Activated CD4-positive, alpha-beta T cell treated with anti-CD3 and anti-CD28 coated beads for 36 hours (primary cell): ENCODE measurements around the gene TAS2R46. TPM values are rescaled to one million over a fixed set of nuclear protein-coding genes. Genes with fewer than 3 reads are reported as not detected.
"Not testable (repeated sequence)": the region's sequence is repeated elsewhere in the genome, so short reads cannot be mapped to it uniquely, and the experiment has no call there.

Experiments used
- ATAC-seq: fragments of 200-7000 bp; cut with Tn5 transposase; one replicate; pipeline ENCODE4 v1.10.0; 2021; ENCODE audit warnings: mild to moderate bottlenecking, moderate library complexity
- CTCF ChIA-PET: fragments of 350-600 bp; sonication (Branson Sonifier 250); formaldehyde crosslinking; loops from one replicate; lab custom pipeline; 2021; ENCODE audit warnings: antibody characterized with exemption; lab: Charles Lee
- POLR2A ChIA-PET: fragments of 350-600 bp; sonication (Branson Sonifier 250); formaldehyde crosslinking; loops from one replicate; lab custom pipeline; 2021; ENCODE audit warnings: antibody characterized with exemption, inconsistent platforms; lab: Charles Lee
- DNase-seq: peaks from one replicate; pipeline ENCODE4 v3.0.0-alpha.2; 2020
- H3K27ac Mint-ChIP-seq: one replicate; pipeline ENCODE4 v1.8.0; 2021; ENCODE audit warnings: mixed read lengths
- H3K27me3 Mint-ChIP-seq: one replicate; pipeline ENCODE4 v1.8.0; 2021; ENCODE audit warnings: mixed read lengths
- H3K36me3 Mint-ChIP-seq: one replicate; pipeline ENCODE4 v1.8.0; 2021; ENCODE audit warnings: low read depth, mixed read lengths
- H3K4me1 Mint-ChIP-seq: one replicate; pipeline ENCODE4 v1.8.0; 2021; ENCODE audit warnings: mixed read lengths
- H3K4me3 Mint-ChIP-seq: one replicate; pipeline ENCODE4 v1.8.0; 2021; ENCODE audit warnings: mild to moderate bottlenecking, moderate library complexity, mixed read lengths
- H3K9me3 Mint-ChIP-seq: one replicate; pipeline ENCODE4 v1.8.0; 2021; ENCODE audit warnings: low read depth, mixed read lengths
- intact Hi-C, 2 experiments: fragments of 100-400 bp; cut with DNase I in 1 of 2; cut with micrococcal nuclease in 1 of 2; formaldehyde crosslinking; loops; one replicate each; pipeline versions ENCODE4 v1.14.2 to v1.15.1; 2022 to 2024; cut with DNase I, micrococcal nuclease
- total RNA-seq, 2 experiments: library from RNA; stranded (reverse); gene quantifications; one replicate each; pipeline ENCODE4 v1.2.3, GENCODE V29; 2021

The TAS2R46 gene
- total RNA-seq, 2 experiments from 2014 or later = 0.46 TPM; not detected in 1

GRCh38 chr12:11075642-11076041 lies 13.5 kb upstream of the TAS2R46 start:
- peaks cover 3% of the 10 kb centered on the region for H3K9me3 Mint-ChIP-seq
- peaks cover 46% of the 10 kb centered on the region for H3K4me1 Mint-ChIP-seq
- POLR2A ChIA-PET = no interaction called here
- intact Hi-C loops = no loop called here
- no peak for ATAC-seq
- H3K27ac Mint-ChIP-seq = no peak overlapping the region
- no peak overlapping the region for H3K4me3 Mint-ChIP-seq
- peaks cover 24% of the 10 kb centered on the region for H3K36me3 Mint-ChIP-seq
- no peaks in the 10 kb centered on the region for H3K27me3 Mint-ChIP-seq
- CTCF ChIA-PET = no interaction called here
- DNase-seq = no peak

GRCh38 chr12:11071414-11071813 lies 9.3 kb upstream of the TAS2R46 start:
- intact Hi-C loops = no loop called here
- DNase-seq (no peak), ATAC-seq (no peak)
- ChIA-PET POLR2A (no interaction called here), CTCF (no interaction called here)
- H3K27me3 Mint-ChIP-seq = no peaks in the 10 kb centered on the region
- peaks cover 22% of the 10 kb centered on the region for H3K36me3 Mint-ChIP-seq
- no peak overlapping the region for H3K27ac Mint-ChIP-seq
- H3K4me3 Mint-ChIP-seq = no peak overlapping the region
- peaks cover 25% of the 10 kb centered on the region for H3K4me1 Mint-ChIP-seq
- no peaks in the 10 kb centered on the region for H3K9me3 Mint-ChIP-seq

GRCh38 chr12:11070999-11071398 lies 8.9 kb upstream of the TAS2R46 start:
- H3K27me3 Mint-ChIP-seq = no peaks in the 10 kb centered on the region
- no peak for ATAC-seq
- CTCF ChIA-PET = no interaction called here

GRCh38 chr12:11069854-11070365 lies 7.8 kb upstream of the TAS2R46 start:
- Mint-ChIP-seq H3K4me3 (no peak overlapping the region), H3K36me3 (peaks cover 25% of the 10 kb centered on the region), H3K4me1 (peaks cover 16% of the 10 kb centered on the region), H3K9me3 (no peaks in the 10 kb centered on the region), H3K27me3 (no peaks in the 10 kb centered on the region), H3K27ac (no peak overlapping the region)
- intact Hi-C loops = no loop called here
- DNase-seq = no peak
- CTCF ChIA-PET = interaction anchor here (1.0 kb wide), 1 partner anchor 10 kb away, joined by 4 read pairs; no protein-coding TSS in a partner anchor
- no peak for ATAC-seq
- POLR2A ChIA-PET = no interaction called here

More at GRCh38 chr12:11070999-11071398, 8.9 kb upstream of the TAS2R46 start:
- intact Hi-C loops = no loop called here
- peaks cover 20% of the 10 kb centered on the region for H3K36me3 Mint-ChIP-seq
- no peak for DNase-seq
- no peaks in the 10 kb centered on the region for H3K9me3 Mint-ChIP-seq
- POLR2A ChIA-PET = no interaction called here
- H3K4me1 Mint-ChIP-seq = peaks cover 23% of the 10 kb centered on the region
- H3K4me3 Mint-ChIP-seq = no peak overlapping the region
- H3K27ac Mint-ChIP-seq = no peak overlapping the region

DNA sequence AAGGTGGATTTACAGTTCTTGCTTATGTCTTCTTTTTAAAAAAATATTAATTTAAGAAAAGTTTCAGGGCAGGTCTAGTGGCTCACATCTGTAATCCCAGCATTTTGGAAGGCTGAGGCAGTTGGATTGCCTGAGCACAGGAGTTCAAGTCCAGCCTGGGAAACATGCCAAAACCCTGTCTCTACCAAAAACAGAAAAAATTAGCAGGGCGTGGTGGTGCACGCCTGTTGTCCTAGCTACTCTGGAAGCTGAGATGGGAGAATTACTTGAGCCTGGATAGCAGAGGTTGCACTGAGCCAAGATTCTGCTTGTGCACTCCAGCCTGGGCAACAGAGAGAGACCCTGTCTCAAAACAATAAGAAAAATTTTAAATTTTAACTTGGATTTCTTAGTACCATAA lies 5.4 kb upstream of the TAS2R46 start:
- H3K27me3 Mint-ChIP-seq = no peaks in the 10 kb centered on the region
- ATAC-seq = no peak
- H3K4me3 Mint-ChIP-seq = no peak overlapping the region
- DNase-seq = no peak
- H3K36me3 Mint-ChIP-seq = peaks cover 20% of the 10 kb centered on the region
- ChIA-PET POLR2A (no interaction called here), CTCF (no interaction called here)
- H3K9me3 Mint-ChIP-seq = no peaks in the 10 kb centered on the region
- intact Hi-C loops = no loop called here
- peaks cover 14% of the 10 kb centered on the region for H3K4me1 Mint-ChIP-seq
- no peak overlapping the region for H3K27ac Mint-ChIP-seq

DNA sequence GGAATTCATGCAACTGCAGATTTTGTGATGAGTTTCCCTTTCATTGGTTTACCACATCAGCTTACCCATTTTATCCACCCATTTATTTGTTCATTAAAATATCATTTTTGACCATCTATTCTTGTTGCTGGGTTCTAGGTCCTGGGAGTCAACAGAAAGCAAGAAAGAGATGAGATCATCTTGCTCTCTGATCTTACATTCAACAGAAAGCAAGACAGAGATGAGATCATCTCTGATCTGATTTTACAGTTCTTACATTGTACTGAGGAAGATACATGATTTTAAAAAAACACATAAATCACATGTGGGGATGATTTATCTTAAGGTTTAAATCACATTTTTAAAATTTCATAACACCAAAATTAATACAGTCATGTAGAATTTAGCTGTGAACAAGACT lies 2.3 kb downstream of the TAS2R46 start:
- no peak for DNase-seq
- ChIA-PET CTCF (interaction anchor here (1.0 kb wide), 1 partner anchor 10 kb away, joined by 4 read pairs; no protein-coding TSS in a partner anchor), POLR2A (no interaction called here)
- intact Hi-C loops = no loop called here
- peaks cover 16% of the 10 kb centered on the region for H3K4me1 Mint-ChIP-seq
- peak; percentile 70 for ATAC-seq
- no peak overlapping the region for H3K27ac Mint-ChIP-seq
- no peaks in the 10 kb centered on the region for H3K9me3 Mint-ChIP-seq
- H3K27me3 Mint-ChIP-seq = no peaks in the 10 kb centered on the region
- no peak overlapping the region for H3K4me3 Mint-ChIP-seq
- H3K36me3 Mint-ChIP-seq = peaks cover 15% of the 10 kb centered on the region

DNA sequence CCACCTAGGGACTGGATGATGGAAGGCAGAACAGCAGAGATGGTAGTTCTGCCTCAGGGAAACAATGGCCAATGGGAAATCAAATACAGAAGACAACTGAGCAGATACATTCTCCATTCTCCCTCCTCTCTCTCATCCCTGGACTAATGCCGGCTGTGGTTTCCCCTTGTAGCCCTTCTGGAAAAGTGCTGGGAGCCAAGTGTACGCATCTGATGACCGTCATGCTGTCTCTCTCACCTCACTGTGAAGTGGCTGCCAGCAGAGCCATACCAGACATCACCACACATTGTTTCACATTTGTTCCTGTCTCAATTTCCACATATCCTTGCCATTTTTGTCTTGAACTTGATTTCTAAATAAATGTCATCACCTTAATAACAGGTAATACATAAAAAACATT lies 3.1 kb downstream of the TAS2R46 start:
- H3K36me3 Mint-ChIP-seq = peaks cover 12% of the 10 kb centered on the region
- ATAC-seq = no peak
- DNase-seq = no peak
- no peaks in the 10 kb centered on the region for H3K27me3 Mint-ChIP-seq
- H3K27ac Mint-ChIP-seq = no peak overlapping the region
- no peak overlapping the region for H3K4me3 Mint-ChIP-seq
- no peaks in the 10 kb centered on the region for H3K9me3 Mint-ChIP-seq
- ChIA-PET POLR2A (no interaction called here), CTCF (no interaction called here)
- H3K4me1 Mint-ChIP-seq = peaks cover 14% of the 10 kb centered on the region
- intact Hi-C loops = no loop called here

DNA sequence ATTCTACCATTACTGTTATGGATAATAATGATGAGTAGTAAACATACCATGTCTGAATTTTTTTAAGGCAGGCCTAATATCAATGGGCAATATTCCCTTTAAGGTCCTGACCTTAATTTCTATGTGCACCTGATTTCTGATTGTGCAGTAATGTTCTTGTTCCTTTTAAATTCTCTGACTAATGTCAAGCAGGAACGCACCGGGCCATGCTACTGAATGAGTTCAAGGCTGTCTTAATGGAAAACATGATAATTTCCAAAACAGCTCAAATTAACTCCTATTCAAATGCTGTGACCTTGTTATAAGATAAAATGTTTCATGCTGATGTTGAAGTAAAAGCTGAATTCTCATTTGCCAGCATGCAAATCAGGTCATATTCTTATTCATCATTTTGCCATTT lies 6.8 kb downstream of the TAS2R46 start:
- peaks cover 29% of the 10 kb centered on the region for H3K36me3 Mint-ChIP-seq
- no peak overlapping the region for H3K4me3 Mint-ChIP-seq
- no peak overlapping the region for H3K27ac Mint-ChIP-seq
- H3K4me1 Mint-ChIP-seq = peaks cover 4% of the 10 kb centered on the region
- POLR2A ChIA-PET = no interaction called here
- DNase-seq = no peak
- ATAC-seq = no peak
- peaks cover 14% of the 10 kb centered on the region for H3K9me3 Mint-ChIP-seq
- CTCF ChIA-PET = no interaction called here
- intact Hi-C loops = no loop called here
- H3K27me3 Mint-ChIP-seq = no peaks in the 10 kb centered on the region

GRCh38 chr12:11049806-11050531 lies 12.1 kb downstream of the TAS2R46 start:
- Mint-ChIP-seq H3K36me3 (peaks cover 45% of the 10 kb centered on the region), H3K9me3 (peaks cover 14% of the 10 kb centered on the region)
- DNase-seq, H3K27me3 Mint-ChIP-seq, POLR2A ChIA-PET, H3K4me3 Mint-ChIP-seq, H3K27ac Mint-ChIP-seq, CTCF ChIA-PET, intact Hi-C loops, H3K4me1 Mint-ChIP-seq, ATAC-seq: not testable (repeated sequence)

DNA sequence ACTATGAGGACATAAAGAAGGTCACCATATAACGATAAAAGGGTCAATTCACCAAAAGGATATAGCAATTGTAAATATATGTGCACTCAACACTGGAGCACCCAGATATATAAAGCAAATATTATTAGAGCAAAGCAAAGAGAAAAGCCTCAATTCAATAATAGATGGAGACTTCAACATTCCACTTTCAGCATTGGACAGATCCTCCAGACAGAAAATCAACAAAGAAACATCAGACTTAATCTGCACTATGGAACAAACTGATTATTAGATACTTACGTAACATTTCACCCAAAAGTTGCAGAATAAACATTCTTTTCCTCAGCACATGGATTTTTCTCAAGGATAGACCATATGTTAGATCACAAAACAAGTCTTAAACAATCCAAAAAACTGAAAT lies 20.7 kb downstream of the TAS2R46 start:
- H3K27me3 Mint-ChIP-seq, POLR2A ChIA-PET, ATAC-seq, intact Hi-C loops, H3K9me3 Mint-ChIP-seq, H3K4me3 Mint-ChIP-seq, DNase-seq, CTCF ChIA-PET, H3K4me1 Mint-ChIP-seq, H3K27ac Mint-ChIP-seq: not testable (repeated sequence)
- peaks cover 42% of the 10 kb centered on the region for H3K36me3 Mint-ChIP-seq

DNA sequence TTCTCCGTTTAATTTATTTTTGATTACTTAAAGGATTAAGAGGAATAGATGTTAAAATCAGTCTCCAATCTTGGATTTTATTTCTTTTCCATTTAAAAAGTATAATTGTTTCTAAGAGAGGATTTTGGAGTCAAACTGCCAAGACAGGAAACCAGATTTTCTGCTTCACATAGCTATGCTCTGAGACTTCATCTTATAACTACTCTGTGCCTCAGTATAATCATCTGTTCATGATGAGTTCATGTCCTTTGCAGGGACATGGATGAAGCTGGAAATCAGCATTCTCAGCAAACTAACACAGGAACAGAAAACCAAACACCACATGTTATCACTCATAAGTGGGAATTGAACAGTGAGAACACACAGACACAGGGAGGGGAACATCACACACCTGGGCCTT lies 21.9 kb downstream of the TAS2R46 start:
- DNase-seq = no peak
- ChIA-PET POLR2A (no interaction called here), CTCF (interaction anchor here (0.7 kb wide), 1 partner anchor 365 kb away, joined by 3 read pairs; no protein-coding TSS in a partner anchor)
- ATAC-seq = no peak
- Mint-ChIP-seq H3K27ac (no peak overlapping the region), H3K9me3 (no peaks in the 10 kb centered on the region), H3K4me3 (no peak overlapping the region), H3K27me3 (no peaks in the 10 kb centered on the region), H3K4me1 (peaks cover 1% of the 10 kb centered on the region), H3K36me3 (peaks cover 42% of the 10 kb centered on the region)
- intact Hi-C loops = no loop called here

- no peak for ATAC-seq
- Mint-ChIP-seq H3K36me3 (peaks cover 35% of the 10 kb centered on the region), H3K27me3 (no peaks in the 10 kb centered on the region), H3K9me3 (no peaks in the 10 kb centered on the region), H3K4me3 (no peak overlapping the region), H3K27ac (no peak overlapping the region), H3K4me1 (peaks cover 3% of the 10 kb centered on the region)
- ChIA-PET CTCF (no interaction called here), POLR2A (no interaction called here)
- no peak for DNase-seq
- intact Hi-C loops = no loop called here
These were observed 22.9 kb downstream of the TAS2R46 start for GRCh38 chr12:11039171-11039570.
